ENCODE measurements around the gene ADGRA3.

- no peak for TF ChIP-seq CTCF (conservative IDR thresholded peaks at IDR 0.05; ENCODE audit: low read depth, low read length)
- no peak for TF ChIP-seq EZH2 (IDR thresholded peaks at IDR 0.05; ENCODE audit: low read length, unreplicated experiment)
- no peak for TF ChIP-seq EZH2phosphoT487 (IDR thresholded peaks at IDR 0.05; ENCODE audit: borderline replicate concordance, low read length)
Observed at GRCh38 chr4:22398671-22399070, 117.2 kb downstream of the ADGRA3 start.
